Occipital lobe (tissue), 2 donors: ENCODE results near the gene ADAMTS3. TPM values are rescaled to one million over a fixed set of nuclear protein-coding genes. Genes with fewer than 3 reads are reported as not detected.
"Not testable (repeated sequence)": the region's sequence is repeated elsewhere in the genome, so short reads cannot be mapped to it uniquely, and the experiment has no call there.

ENCODE experiments used
- DNase-seq: peaks from one replicate; lab custom pipeline; 2025; lab: John Stamatoyannopoulos, UW
- total RNA-seq: library from RNA; depleted of rRNA; stranded (reverse); fragments of >200 nt; gene quantifications from one replicate; pipeline ENCODE4 v1.2.3, GENCODE V29; 2014

ADAMTS3 gene
- total RNA-seq, 1 donor from 2014 or later, result 21.5 TPM

DNA sequence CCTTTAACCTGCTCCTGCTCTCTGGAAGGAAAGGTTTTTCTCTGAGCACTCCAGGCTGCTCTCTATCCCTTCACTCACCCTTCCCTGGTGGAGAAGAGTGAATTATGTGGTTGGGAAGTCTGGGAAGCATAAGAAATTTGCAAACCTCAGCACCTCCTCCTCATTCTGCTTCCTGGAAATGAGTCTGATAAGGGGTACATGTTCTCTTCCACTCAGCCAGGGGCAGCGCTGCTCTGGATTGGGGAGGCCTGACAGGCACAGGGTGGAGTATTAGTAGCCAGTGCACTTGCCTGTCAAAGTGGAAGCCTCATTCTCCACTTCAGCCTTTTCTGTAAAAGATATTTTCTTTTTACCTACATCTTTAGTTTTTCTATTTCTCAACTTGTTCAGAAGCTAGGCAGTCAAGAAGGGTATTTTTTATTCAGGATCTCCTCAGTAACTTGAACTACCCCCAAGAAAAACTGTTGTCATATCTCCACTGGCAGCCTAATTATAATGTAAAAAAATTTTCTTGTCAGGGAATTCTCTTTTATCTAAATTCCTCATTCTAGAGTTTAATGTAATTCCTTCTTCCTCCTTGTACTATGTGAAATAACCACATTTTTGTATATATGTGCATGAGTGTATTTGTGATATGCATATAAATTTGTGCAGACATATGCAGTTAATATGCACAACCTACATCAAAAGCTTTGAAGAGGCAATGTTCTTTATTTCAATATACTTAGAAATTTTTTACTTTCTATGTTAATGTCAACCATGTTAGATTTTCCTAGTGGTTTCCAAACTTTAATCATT is 15.3 kb downstream of the ADAMTS3 start:
- no peak for DNase-seq

DNA sequence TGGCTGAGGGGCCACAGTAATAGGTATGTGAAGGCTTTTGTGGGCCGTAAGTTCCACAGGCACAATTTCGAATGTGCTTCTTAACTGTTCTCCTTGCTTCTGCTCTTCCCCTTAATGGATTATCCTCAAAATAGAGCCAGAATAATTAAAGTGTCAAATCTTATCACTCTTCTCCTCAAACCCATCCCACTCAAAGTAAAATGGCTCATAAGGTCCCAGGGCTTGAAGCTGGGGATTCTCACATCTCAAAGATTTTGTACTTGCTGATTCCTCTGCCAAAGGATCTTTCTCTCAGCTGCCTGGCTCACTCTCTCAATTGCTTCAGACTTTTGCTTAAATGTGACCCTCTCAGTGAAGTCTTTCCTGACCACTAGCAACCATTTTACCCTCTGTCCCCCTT is 16.6 kb downstream of the ADAMTS3 start:
- no peak for DNase-seq

DNA sequence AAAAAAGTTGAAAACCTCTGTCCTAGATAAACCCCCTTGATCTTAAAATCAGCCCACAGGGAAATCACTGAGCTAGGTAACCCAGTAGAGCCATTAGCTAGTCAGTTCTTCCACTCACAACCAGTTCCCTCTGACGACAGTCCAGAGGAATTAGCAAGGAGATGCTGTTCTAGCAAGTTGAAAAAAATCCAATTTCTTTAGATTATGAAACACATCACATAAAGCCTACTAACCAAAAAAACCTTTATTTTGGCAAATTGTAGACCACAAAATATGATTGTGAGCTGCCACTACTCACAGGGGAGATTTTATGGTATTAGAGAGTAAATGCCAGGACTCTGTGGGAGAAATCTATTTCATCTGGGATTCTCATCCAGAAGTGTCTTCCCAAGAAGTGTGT is 22.6 kb downstream of the ADAMTS3 start:
- no peak for DNase-seq

DNA sequence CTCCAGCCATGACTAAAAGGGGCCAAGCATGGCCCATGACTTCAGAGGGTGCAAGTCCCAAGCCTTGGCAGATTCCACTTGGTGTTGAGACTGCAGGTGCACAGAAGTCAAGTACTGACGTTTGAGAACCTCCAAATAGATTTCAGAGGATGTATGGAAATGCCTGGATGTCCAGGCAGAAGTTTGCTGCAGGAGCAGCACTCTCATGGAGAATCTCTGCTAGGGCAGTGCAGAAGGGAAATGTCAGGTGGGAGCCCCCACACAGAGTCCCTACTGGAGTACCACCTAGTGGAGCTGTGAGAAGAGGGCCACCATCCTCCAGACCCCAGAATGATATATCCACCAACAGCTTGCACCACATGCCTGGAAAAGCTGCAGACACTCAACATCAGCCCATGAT is 28.3 kb downstream of the ADAMTS3 start:
- DNase-seq, result not testable (repeated sequence)

DNA sequence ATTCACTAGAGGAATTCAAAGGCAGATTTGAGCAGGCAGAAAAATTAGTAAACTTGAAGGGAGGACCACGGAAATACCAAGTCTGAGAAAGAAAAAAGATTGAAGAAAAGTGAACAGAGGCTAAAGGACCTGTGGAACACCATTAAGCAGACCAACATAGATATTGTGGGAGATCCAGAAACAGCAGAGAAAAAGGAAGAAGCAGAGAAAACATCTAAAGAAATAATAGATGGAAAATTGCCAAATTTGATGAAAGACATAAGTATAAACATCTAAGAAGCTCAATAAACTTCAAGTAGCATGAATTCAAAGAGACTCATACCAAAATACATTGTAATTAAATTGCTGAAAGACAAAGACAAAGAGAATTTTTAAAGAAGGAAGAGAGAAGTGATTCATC is 31.0 kb downstream of the ADAMTS3 start:
- DNase-seq, result no peak

DNA sequence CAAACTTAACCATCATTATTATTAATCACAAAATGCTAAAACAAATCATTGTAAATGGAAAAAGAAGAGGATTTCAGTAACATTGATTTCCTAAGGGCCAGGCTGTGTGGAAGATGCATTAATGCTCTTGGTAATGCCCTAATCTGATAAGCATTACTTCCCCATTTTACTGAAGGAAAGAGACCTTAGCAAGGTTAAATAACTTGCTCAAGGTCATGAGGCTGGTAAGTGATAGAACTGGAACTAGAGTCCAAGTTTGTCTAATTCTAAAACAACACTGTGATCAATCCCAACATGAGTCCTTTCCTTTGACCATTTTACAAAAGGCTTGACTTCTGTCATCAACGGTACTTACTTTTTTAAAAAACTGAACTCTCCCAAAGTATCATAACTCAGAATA is 32.6 kb downstream of the ADAMTS3 start:
- DNase-seq, result no peak

DNA sequence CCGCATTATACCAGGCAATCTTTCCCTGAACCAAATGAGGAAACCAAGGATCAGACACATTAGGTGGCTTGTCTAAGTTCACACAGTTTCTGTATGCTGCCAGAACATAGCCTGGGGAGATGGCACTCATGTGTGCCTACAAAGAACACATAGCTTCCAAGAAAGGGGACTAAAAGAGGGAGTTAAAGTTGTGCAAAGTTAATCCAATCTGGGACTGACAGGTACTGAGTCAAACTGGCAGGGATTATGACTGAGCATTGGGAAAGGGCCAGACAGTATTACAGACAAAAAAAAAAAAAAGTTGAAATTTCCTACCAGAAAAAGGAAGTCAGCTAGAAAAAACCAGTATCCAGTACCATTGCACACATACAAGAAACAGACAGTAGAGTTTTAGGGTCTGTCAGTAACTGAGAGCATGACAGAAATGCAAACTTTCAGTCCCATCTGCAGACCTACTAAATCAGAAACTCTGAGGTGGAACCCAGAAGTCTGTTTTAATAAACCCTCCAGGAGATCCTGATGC is 37.2 kb downstream of the ADAMTS3 start:
- DNase-seq, result no peak

DNA sequence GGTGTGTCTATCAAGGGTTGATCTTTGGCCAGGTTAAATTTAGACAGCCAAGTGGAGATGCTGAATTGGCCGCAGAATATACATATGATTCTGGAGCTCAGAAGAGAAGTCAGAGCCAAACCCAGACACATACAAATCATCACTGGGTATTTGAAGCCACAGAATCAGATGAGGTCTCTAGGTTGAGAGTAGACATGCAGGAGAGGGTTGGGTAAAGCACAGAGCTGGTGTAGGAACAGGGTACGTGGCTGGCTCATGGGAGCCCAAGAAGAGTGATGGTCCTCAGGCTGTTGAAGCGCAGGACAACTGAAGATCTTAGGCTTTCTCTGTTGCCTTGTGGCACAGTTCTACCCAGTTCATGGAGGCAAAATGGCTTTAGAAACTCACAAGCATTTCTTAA is 37.7 kb downstream of the ADAMTS3 start:
- no peak for DNase-seq

DNA sequence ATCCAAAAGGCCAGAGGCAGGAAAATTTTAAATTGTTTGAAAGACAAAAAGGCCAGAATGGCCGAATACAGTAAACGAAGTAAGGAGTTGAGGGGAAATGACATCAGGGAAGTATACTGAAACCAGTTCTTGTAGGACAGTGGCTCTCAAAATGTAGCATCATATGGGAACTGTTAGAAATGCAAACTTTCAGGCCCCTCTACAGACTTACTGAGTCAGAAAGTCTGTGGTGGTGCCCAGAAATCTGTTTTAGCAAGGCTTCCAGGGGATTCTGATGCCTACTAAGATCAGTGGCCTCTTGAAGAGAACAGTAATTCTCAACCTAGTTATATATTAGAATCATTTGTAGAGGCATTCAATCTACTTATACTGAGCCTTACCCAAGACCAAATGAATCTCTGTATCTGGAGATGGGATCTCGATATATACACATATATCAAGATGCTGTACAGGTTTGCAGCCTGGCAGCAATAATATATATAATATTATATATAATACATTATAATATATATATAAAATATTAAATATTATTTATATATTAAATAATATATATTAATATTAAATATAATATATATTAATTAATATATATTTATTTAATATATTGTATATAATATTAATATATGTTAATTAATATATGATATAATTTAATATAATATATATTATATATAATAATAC is 39.7 kb downstream of the ADAMTS3 start:
- no peak for DNase-seq

DNA sequence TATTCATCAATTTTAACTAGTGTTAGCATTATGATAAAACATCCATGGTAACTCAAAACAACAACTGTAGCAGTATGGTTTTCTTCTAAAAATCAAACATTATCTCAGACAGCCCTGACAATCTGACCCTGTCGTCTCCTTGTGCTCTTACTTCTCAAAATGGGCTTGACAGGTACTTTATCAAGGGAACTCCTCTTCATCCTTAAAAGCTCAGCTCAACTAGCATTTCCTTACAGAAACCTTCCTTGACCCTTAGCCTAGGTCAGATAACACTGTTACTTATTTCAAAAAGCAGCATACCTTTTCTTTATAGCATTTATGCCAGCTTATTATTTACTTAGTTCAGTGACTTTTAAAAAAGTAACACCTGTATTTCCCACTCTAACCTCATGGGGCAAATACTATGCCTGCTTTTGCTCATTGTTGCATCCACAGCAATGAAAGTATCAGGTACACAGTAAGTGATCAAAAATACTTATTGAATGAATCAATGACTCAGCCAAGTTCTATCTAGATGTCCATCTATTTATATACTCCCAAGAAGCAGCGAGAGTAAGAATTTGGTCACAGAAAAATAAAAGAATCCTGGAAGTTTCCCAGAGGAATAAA is 41.9 kb downstream of the ADAMTS3 start:
- no peak for DNase-seq

DNA sequence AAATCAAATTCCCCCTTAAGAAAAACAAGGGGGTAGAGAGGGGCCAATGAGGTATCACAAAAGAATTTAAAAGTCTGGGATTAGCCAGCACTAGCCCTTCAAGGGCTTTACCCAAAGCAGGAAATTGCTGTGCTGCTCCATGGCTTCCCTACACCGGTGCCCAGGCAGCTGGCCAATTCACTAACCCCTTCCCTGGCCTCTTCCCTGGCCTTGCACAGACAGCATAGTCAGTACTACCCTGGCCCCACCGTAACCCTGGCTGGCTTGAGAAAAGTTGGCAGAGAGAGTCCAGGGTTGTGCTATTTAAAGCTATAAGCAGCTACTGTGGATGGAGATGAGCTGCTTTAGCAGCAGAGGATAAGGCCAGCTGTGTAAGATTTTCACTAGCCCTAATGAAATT is 43.1 kb downstream of the ADAMTS3 start:
- no peak for DNase-seq

DNA sequence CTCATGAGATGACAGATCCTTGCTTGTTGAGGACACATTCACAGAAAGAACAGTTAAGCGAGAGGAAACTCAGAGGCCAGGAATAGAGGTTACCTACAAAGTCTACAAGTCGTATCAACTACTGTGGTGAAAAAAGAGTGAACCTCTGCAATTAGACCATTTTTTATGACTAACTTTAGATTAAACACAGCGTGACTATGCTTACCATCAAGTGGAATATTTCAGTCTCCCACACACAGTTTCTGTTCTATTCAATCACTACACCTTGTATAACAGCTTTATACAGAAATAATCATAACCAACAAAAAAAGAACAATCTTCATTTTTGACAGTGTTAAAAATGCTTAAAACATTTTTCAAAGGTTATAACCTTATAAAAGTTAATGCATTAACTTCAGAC is 46.6 kb downstream of the ADAMTS3 start:
- no peak for DNase-seq

DNA sequence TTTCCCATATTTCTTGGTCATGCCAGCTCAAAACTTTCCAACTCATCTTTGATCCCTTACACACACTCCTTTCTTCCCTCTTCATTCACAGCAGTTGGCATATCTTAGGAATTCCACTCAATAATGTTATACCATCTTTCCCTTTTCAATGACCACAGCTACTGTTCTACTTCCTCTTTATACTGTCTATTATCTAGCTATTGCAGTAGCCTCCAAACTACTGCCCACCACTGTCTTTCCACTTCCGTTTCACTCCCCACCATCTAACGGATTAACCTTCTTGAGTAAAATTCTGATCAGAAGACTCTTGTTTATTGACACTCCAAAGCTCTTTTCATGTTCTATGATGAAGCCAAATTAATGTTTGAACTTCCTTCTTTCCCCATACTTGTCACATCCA is 55.8 kb downstream of the ADAMTS3 start:
- DNase-seq, result no peak

DNA sequence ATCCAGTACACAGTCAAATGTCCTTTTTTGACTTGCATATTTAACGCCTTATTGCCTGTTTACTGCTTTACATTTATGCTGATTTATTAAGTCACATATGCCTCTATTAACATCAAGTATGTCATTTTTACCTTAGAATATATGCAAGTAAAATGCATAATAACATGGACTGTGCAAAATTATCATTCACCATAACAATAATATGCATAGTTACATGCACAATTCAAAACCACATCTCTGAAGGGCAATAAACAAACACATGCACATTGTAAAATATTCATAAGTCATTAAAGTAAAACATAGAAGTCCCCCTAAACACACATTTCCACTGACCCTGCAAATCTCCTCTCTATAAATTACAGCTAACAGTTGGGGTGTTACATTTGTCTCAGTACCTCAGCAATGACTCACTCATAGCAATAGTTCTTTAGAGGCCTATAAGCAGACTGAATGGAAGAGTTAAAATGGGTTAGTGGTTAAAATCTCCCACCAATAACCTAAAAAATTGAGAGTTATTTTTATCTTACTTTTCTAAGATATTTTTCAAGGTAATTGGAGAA is 61.1 kb downstream of the ADAMTS3 start:
- no peak for DNase-seq

DNA sequence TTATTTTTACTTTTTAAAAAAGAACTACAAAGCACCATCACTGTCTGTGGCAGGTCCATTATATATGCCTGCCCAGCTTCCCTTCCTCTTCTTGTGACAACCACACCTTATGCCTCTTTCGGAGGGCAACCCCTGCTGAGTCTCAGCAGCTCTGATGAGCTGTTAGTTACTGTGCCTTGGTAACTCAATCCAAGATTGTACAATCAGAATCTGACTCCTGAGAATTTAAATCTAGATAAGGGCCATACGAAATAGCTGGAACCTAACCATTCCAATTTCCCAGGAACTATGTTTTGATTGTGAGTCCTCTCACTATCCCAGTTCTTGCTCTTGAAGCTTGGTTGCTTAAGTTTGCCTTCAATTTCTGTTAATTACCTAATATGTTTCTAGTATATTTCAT is 61.9 kb downstream of the ADAMTS3 start:
- DNase-seq, result no peak

DNA sequence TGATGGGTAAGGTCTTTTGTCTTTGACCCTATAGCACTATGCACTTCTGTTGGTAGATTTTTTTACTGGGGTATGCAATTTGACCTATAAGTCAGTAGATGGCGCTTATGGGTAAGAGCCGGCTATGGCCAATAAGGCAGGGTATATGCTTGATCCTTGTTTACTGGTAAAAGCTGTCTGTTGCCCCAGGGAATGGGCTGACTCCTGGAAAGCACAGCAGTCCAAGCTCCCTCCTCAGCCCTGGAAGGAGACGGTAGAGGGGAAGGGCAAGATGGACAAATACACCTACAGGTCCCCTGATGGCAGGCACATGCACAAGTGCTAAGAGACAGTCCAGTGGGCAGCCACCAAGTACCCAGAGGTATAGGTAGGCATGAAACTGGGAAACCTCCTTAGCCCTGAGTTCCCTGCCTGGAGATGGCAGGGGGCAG is 63.7 kb downstream of the ADAMTS3 start:
- DNase-seq, result no peak

DNA sequence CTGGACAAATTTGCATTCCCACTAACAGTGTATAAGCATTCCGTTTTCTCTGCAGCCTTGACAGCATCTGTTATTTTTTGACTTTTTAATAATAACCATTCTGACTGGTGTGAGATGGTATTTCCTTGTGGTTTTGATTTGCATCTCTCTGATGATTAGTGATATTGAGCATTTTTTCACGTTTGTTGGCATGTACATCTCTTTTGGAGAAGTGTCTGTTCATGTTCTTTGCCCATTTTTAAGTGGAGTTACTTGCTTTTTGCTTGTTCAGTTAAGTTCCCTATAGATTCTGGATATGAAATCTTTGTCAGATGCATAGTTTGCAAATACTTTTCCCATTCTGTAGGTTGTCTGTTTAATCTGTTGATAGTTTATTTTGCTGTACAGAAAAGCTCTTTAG is 68.8 kb downstream of the ADAMTS3 start:
- DNase-seq, result no peak

DNA sequence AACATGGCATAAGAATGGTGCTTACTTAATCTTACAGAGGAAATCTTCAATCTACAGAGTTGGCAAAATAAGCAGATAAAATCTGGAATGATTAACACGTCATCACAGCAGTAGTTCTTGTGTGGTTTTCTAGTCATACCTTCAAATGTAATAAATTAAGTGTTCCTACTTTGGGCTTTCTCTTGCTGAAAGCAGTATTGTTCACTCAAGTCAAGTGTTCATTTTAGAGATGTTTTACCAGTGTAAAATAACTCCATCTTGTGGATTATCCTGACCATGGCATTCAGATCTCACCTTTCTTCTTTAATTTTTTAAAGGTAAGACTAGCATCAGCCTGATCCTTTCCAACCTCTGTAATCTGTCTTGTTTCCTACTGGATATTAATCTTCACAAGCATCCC is 72.9 kb downstream of the ADAMTS3 start:
- DNase-seq, result no peak

DNA sequence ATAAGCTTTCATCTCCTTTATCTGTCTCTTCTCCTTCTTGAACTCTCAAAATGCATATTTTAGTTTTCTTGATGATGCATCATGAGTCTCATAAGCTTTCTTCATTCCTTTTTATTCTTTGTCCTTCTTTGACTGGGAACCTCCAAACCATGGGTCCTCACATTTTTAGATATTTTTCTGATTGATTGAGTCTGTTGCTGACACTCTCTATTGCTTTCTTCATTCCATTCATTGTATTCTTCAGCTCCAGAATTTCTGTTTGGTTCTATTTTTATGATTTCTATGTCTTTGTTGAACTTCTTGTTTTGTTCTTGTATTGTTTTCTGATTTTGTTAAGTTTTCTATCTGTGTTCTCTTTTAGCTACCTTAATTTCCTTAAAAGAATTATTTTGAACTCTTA is 74.9 kb downstream of the ADAMTS3 start:
- DNase-seq, result no peak

DNA sequence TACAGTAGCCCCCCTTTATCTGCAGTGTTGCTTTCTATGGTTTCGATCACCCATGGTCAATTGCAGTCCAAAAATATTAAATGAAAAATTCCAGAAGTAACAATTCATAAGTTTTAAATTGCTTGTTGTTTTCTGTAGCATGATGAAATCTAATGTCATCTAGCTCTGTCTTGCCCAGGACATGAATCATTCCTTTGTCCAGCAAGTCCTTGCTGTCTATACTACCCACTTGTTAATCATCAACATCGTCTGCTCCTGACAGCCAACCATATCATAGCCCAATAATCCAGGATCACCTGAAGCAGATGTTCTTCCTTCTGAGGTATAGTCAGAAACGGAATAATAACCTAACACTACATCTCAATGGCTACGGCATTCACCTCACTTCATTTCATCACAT is 79.8 kb downstream of the ADAMTS3 start:
- DNase-seq, result no peak

DNA sequence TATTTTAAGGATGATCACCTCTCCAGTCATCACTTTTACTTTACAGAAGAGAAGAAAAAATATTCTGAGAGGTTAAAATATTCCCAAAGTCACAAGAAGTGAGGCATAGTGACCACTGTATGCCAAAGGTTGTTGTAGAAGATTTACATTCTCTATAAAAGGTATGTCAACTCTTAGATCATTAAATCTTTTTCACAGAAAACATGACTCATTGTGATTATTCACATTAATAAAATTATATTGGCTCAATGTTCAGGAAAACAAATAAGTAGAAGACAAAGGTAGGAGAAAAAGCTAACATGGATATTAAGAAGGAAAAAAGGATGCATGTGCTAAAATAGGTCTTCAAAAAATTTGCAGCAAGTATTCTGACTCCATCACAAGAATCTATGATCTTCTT is 82.0 kb downstream of the ADAMTS3 start:
- no peak for DNase-seq

DNA sequence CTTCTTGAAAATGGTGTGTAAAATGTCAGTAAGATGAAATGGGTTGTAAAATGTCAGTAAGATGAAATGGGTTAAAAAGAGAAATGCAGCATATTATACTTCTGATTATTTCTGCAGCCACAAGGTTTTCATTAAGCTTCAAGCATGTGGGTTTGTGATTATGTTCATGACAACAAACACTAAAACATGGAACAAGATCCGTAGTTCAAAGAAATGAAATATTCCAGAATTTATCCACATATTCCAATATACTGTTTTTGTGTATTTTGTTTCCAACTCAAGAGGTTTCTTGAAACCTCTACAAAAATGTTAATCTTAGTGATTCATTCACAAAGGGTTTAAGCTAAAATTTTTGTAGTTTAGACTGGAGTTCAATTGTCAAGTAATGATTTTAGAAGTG is 84.0 kb downstream of the ADAMTS3 start:
- no peak for DNase-seq
